HepG2 (cell line): Measurements from ENCODE around the gene SMARCD1. TPM values are rescaled to one million over a fixed set of nuclear protein-coding genes. Genes with fewer than 3 reads are reported as not detected.

Experiments
- AHDC1 ChIP-seq: sonication (generic); formaldehyde crosslinking; IDR thresholded peaks from 2 replicates; pipeline ENCODE4 v1.5.1; 2020; ENCODE audit warnings: mild to moderate bottlenecking, missing genetic modification reagents, borderline replicate concordance
- CBX2 ChIP-seq, 2 experiments: fragments of 200-600 bp in 1 of 2; sonication (generic); formaldehyde crosslinking in 1 of 2; IDR thresholded peaks; 2 replicates each; pipeline versions ENCODE4 v1.7.0 to v1.8.1; 2018 to 2022; ENCODE audit warnings: low read depth in 2 of 2, low read length in 1 of 2, mild to moderate bottlenecking in 1 of 2, missing genetic modification reagents in 1 of 2
- GFI1 ChIP-seq: sonication (generic); formaldehyde crosslinking; IDR thresholded peaks from 2 replicates; pipeline ENCODE4 v1.5.0; 2020; ENCODE audit warnings: missing genetic modification reagents, mild to moderate bottlenecking, borderline replicate concordance
- GRHL1 ChIP-seq: sonication (generic); formaldehyde crosslinking; conservative IDR thresholded peaks from 2 replicates; pipeline ENCODE4 v1.8.0; 2022; ENCODE audit warnings: missing genetic modification reagents
- HBP1 ChIP-seq: IDR thresholded peaks from 2 replicates; pipeline ENCODE4 v1.6.1; 2016; ENCODE audit warnings: low read depth, control low read depth
- IRF1 ChIP-seq: sonication (generic); formaldehyde crosslinking; IDR thresholded peaks from 2 replicates; pipeline ENCODE4 v1.4.0; 2020; ENCODE audit warnings: low read depth, mild to moderate bottlenecking, missing genetic modification reagents
- NFKBIZ ChIP-seq: IDR thresholded peaks from 2 replicates; pipeline ENCODE4 v1.6.1; 2018; ENCODE audit warnings: missing genetic modification reagents, missing compliant biosample characterization
- NRL ChIP-seq: sonication (generic); formaldehyde crosslinking; IDR thresholded peaks from 2 replicates; pipeline ENCODE4 v1.5.0; 2020; ENCODE audit warnings: missing genetic modification reagents, mild to moderate bottlenecking, moderate library complexity, borderline replicate concordance
- PLRG1 ChIP-seq: fragments of 450-650 bp; conservative IDR thresholded peaks from 2 replicates; pipeline ENCODE4 v1.6.1; 2016
- PPARG ChIP-seq: conservative IDR thresholded peaks from 2 replicates; pipeline ENCODE4 v1.6.1; 2016; ENCODE audit warnings: missing biosample characterization, missing genetic modification reagents
- SRSF1 ChIP-seq: fragments of 200-400 bp; formaldehyde crosslinking; optimal IDR thresholded peaks from 2 replicates; pipeline ENCODE3; 2017; ENCODE audit warnings: mild to moderate bottlenecking, low read depth, low read length, moderate library complexity
- ZFP41 ChIP-seq: sonication (generic); formaldehyde crosslinking; IDR thresholded peaks from 2 replicates; pipeline ENCODE4 v1.4.0; 2020; ENCODE audit warnings: mild to moderate bottlenecking, missing genetic modification reagents, borderline replicate concordance
- ZKSCAN5 ChIP-seq: sonication (generic); formaldehyde crosslinking; IDR thresholded peaks from 2 replicates; pipeline ENCODE4 v1.5.1; 2020; ENCODE audit warnings: mild to moderate bottlenecking, missing genetic modification reagents
- ZNF317 ChIP-seq: sonication (generic); formaldehyde crosslinking; IDR thresholded peaks from 2 replicates; pipeline ENCODE4 v1.5.0; 2020; ENCODE audit warnings: mild to moderate bottlenecking, missing genetic modification reagents
- ZNF367 ChIP-seq: sonication (generic); formaldehyde crosslinking; IDR thresholded peaks from 2 replicates; pipeline ENCODE4 v1.4.0; 2020; ENCODE audit warnings: missing genetic modification reagents, borderline replicate concordance
- ZNF605 ChIP-seq: sonication (generic); formaldehyde crosslinking; IDR thresholded peaks from 2 replicates; pipeline ENCODE4 v1.8.0; 2022; ENCODE audit warnings: mild to moderate bottlenecking, missing genetic modification reagents
- ZNF75D ChIP-seq: sonication (generic); formaldehyde crosslinking; IDR thresholded peaks from 2 replicates; pipeline ENCODE4 v1.8.1; 2023; ENCODE audit warnings: missing genetic modification reagents, mild to moderate bottlenecking, borderline replicate concordance
- ZSCAN21 ChIP-seq: sonication (generic); formaldehyde crosslinking; IDR thresholded peaks from 2 replicates; pipeline ENCODE4 v1.8.0; 2022; ENCODE audit warnings: mild to moderate bottlenecking, missing genetic modification reagents, moderate library complexity, borderline replicate concordance
- polyA plus RNA-seq, 8 experiments: library from polyadenylated mRNA; depleted of rRNA in 3 of 8; stranded (reverse) in 7 of 8; unstranded in 1 of 8; fragments of >200 nt; fragmentation: Illumina TruSeq in 4 of 8; extraction: Trizol in 4 of 8; gene quantifications; 2 replicates each; pipeline versions ENCODE4 v1.2.1 to v1.2.3, GENCODE V29; 2011 to 2016; ENCODE audit warnings: low read depth in 4 of 8, missing spikeins in 1 of 8, mixed read lengths in 1 of 8; ENCODE audit not compliant: insufficient read depth in 1 of 8
- total RNA-seq, 5 experiments: library from RNA; depleted of rRNA; stranded (reverse); fragments of >200 nt; fragmentation: Illumina TruSeq; extraction: Trizol; gene quantifications; 2 replicates each; pipeline ENCODE4 v1.2.3, GENCODE V29; 2016; ENCODE audit warnings: low read depth in 1 of 5

SMARCD1 gene
- total and polyA plus RNA-seq, 2 of the 13 experiments (the other 11 are each of a cell fraction or from before 2014, with no cell fraction given), result 51.7 to 54.6 TPM

- TF ChIP-seq GRHL1 (CRISPR knock-in tag) (no peak), ZNF75D (no peak), PLRG1 (no peak), ZNF367 (peak; percentile 85; the same call in 1 of the 2 replicates), HBP1 (CRISPR knock-in tag) (peak; percentile 63; the same call in 1 of the 2 replicates), ZNF317 (CRISPR knock-in tag) (peak; percentile 70; the same call in 1 of the 2 replicates), NRL (CRISPR knock-in tag) (peak; percentile 42; the same call in 1 of the 2 replicates), CBX2 (IDR thresholded peaks at IDR 0.05; ENCODE audit: low read depth, low read length) (no peak), CBX2 (CRISPR knock-in tag; IDR thresholded peaks at IDR 0.05; ENCODE audit: low read depth) (0 out of 2 replicates have a peak, but pooled peaks have one; percentile 34), PPARG (CRISPR knock-in tag) (no peak), ZKSCAN5 (peak; percentile 64; the same call in 1 of the 2 replicates), ZSCAN21 (CRISPR knock-in tag) (peak; percentile 77; the same call in 1 of the 2 replicates), GFI1 (CRISPR knock-in tag) (no peak), SRSF1 (no peak), ZFP41 (CRISPR knock-in tag) (peak; percentile 75; the same call in 1 of the 2 replicates), AHDC1 (CRISPR knock-in tag) (no peak), NFKBIZ (no peak), IRF1 (CRISPR knock-in tag) (0 out of 2 replicates have a peak, but pooled peaks have one; percentile 68), ZNF605 (CRISPR knock-in tag) (peak; percentile 80; the same call in 1 of the 2 replicates)
These were observed 26.7 kb downstream of the SMARCD1 start, which contains the start of gene COX14 (continued) for GRCh38 chr12:50111693-50112455.
